Measurements from ENCODE around the gene DGKK. TPM values are rescaled to one million over a fixed set of nuclear protein-coding genes. Genes with fewer than 3 reads are reported as not detected.

Gene DGKK
- total and polyA plus RNA-seq, 2 donors (not counting 1 experiment from before 2014, with no cell fraction given): 0.01 TPM; not detected in 1

GRCh38 chrX:50407976-50408375 lies 62.6 kb downstream of the DGKK start:
- ATAC-seq (ENCODE audit: low read depth) (no peak), DNase-seq (no peak)
- intact Hi-C loops (cut with micrococcal nuclease): no loop called here

GRCh38 chrX:50403903-50404302 lies 66.7 kb downstream of the DGKK start:
- Histone ChIP-seq H3K4me3 (ENCODE audit: control extremely low read depth in 1 of 5, extremely low read depth in 1 of 5, insufficient read depth in 1 of 5, low read depth in 2 of 5, low read length in 4 of 5) (no peak overlapping the region), H3K27ac (ENCODE audit: low read length in 2 of 2) (no peak overlapping the region), H3K79me2 (ENCODE audit: control insufficient read depth, insufficient read depth, low read length) (no peaks in the 10 kb centered on the region), H2AFZ (ENCODE audit: insufficient read depth, low read depth, low read length, poor library complexity, severe bottlenecking) (no peak overlapping the region), H3K9ac (ENCODE audit: low read length) (no peak overlapping the region), H3K4me1 (ENCODE audit: control insufficient read depth in 2 of 2, insufficient read depth in 2 of 2, low read length in 2 of 2) (no peaks in the 10 kb centered on the region), H3K9me3 (ENCODE audit: control extremely low read depth in 1 of 3, control insufficient read depth in 2 of 3, insufficient read depth in 1 of 3, low read length in 2 of 3) (no peaks in the 10 kb centered on the region), H3K4me2 (replicated peaks; ENCODE audit: low read depth, low read length, poor library complexity, severe bottlenecking) (no peak overlapping the region), H4K20me1 (ENCODE audit: control insufficient read depth, insufficient read depth, low read length, poor library complexity, severe bottlenecking) (no peaks in the 10 kb centered on the region), H3K27me3 (replicated peaks in 1 of 4; ENCODE audit: control extremely low read depth in 1 of 4, control insufficient read depth in 3 of 4, insufficient read depth in 4 of 4, low read length in 3 of 4) (no peaks in the 10 kb centered on the region), H3K36me3 (replicated peaks in 1 of 2; ENCODE audit: control extremely low read depth in 1 of 2, control insufficient read depth in 1 of 2, extremely low read depth in 1 of 2, insufficient read depth in 2 of 2, low read length in 1 of 2) (no peaks in the 10 kb centered on the region)
- CTCF ChIA-PET: no interaction called here
- Mint-ChIP-seq H3K4me1 (no peaks in the 10 kb centered on the region), H3K4me3 (no peak overlapping the region), H3K27me3 (peaks cover 4% of the 10 kb centered on the region), H3K9me3 (ENCODE audit: insufficient read depth) (no peaks in the 10 kb centered on the region), H3K27ac (no peak overlapping the region)
- ATAC-seq (ENCODE audit: low read depth): no peak
- no peak for DNase-seq
- POLR2A ChIA-PET: no interaction called here
- TF ChIP-seq CTCF (IDR thresholded peaks at IDR 0.05): no peak
- TF ChIP-seq EZH2 (IDR thresholded peaks at IDR 0.05; ENCODE audit: borderline replicate concordance, insufficient read depth, low read depth, low read length, poor library complexity, severe bottlenecking): no peak
- intact Hi-C loops (cut with micrococcal nuclease): no loop called here
- 89% methylated on average over 3 of the region's 5 CpGs for WGBS (ENCODE audit: insufficient coverage)

More at GRCh38 chrX:50407976-50408375, 62.6 kb downstream of the DGKK start:
- Mint-ChIP-seq H3K4me1 (no peaks in the 10 kb centered on the region), H3K27me3 (peaks cover 4% of the 10 kb centered on the region), H3K27ac (no peak overlapping the region), H3K4me3 (no peak overlapping the region), H3K9me3 (ENCODE audit: insufficient read depth) (no peaks in the 10 kb centered on the region)
- Histone ChIP-seq H3K4me1 (ENCODE audit: control insufficient read depth in 2 of 2, insufficient read depth in 2 of 2, low read length in 2 of 2) (no peaks in the 10 kb centered on the region), H3K79me2 (ENCODE audit: control insufficient read depth, insufficient read depth, low read length) (no peaks in the 10 kb centered on the region), H3K27ac (ENCODE audit: low read length in 2 of 2) (no peak overlapping the region), H3K4me3 (ENCODE audit: control extremely low read depth in 1 of 5, extremely low read depth in 1 of 5, insufficient read depth in 1 of 5, low read depth in 2 of 5, low read length in 4 of 5) (no peak overlapping the region), H3K9ac (ENCODE audit: low read length) (no peak overlapping the region), H4K20me1 (ENCODE audit: control insufficient read depth, insufficient read depth, low read length, poor library complexity, severe bottlenecking) (no peaks in the 10 kb centered on the region), H3K36me3 (replicated peaks in 1 of 2; ENCODE audit: control extremely low read depth in 1 of 2, control insufficient read depth in 1 of 2, extremely low read depth in 1 of 2, insufficient read depth in 2 of 2, low read length in 1 of 2) (no peaks in the 10 kb centered on the region), H3K9me3 (ENCODE audit: control extremely low read depth in 1 of 3, control insufficient read depth in 2 of 3, insufficient read depth in 1 of 3, low read length in 2 of 3) (no peaks in the 10 kb centered on the region), H3K27me3 (replicated peaks in 1 of 4; ENCODE audit: control extremely low read depth in 1 of 4, control insufficient read depth in 3 of 4, insufficient read depth in 4 of 4, low read length in 3 of 4) (no peaks in the 10 kb centered on the region), H2AFZ (ENCODE audit: insufficient read depth, low read depth, low read length, poor library complexity, severe bottlenecking) (no peak overlapping the region), H3K4me2 (replicated peaks; ENCODE audit: low read depth, low read length, poor library complexity, severe bottlenecking) (no peak overlapping the region)
- TF ChIP-seq EZH2 (IDR thresholded peaks at IDR 0.05; ENCODE audit: borderline replicate concordance, insufficient read depth, low read depth, low read length, poor library complexity, severe bottlenecking) (no peak), CTCF (IDR thresholded peaks at IDR 0.05) (no peak)
- 82% methylated on average over 2 of the region's 2 CpGs for WGBS (ENCODE audit: insufficient coverage)
- ChIA-PET CTCF (no interaction called here), POLR2A (no interaction called here)
